Esophagus squamous epithelium (tissue), 5 donors: ENCODE data around the gene PNPO. TPM values are rescaled to one million over a fixed set of nuclear protein-coding genes. Genes with fewer than 3 reads are reported as not detected.

Source experiments
- DNase-seq: peaks from one replicate; lab custom pipeline; 2025; lab: John Stamatoyannopoulos, UW
- H3K27ac ChIP-seq, 4 donors: fragments of 200-600 bp; sonication (generic); one replicate each; pipeline ENCODE4 v1.5.1; 2016 to 2019; ENCODE audit warnings: mild to moderate bottlenecking in 1 of 4
- H3K27me3 ChIP-seq, 4 donors: fragments of 200-600 bp; sonication (generic); 1 replicate in 3 of 4; 2 replicates in 1 of 4; pipeline versions ENCODE4 v1.5.1 to v1.6.0; 2017 to 2021; ENCODE audit warnings: antibody characterized with exemption in 1 of 4
- H3K36me3 ChIP-seq, 3 donors: fragments of 200-600 bp; sonication (generic); one replicate each; pipeline ENCODE4 v1.5.1; 2016 to 2019
- H3K4me1 ChIP-seq, 3 donors: fragments of 200-600 bp; sonication (generic); one replicate each; pipeline ENCODE4 v1.5.1; 2017 to 2019
- H3K4me3 ChIP-seq, 4 donors: fragments of 200-600 bp; sonication (generic); 1 replicate in 3 of 4; 2 replicates in 1 of 4; pipeline ENCODE4 v1.5.1; 2016 to 2019; ENCODE audit warnings: mild to moderate bottlenecking in 2 of 4, moderate library complexity in 1 of 4
- H3K9me3 ChIP-seq, 3 donors: fragments of 200-600 bp; sonication (generic); one replicate each; pipeline ENCODE4 v1.5.1; 2016 to 2019
- CTCF ChIP-seq, 6 experiments: fragments of 450-650 bp in 4 of 6; fragments of 200-600 bp in 2 of 6; sonication (generic) in 2 of 6; IDR thresholded peaks; one replicate each; pipeline ENCODE4 v1.5.1; 2016 to 2019; ENCODE audit warnings: antibody characterized with exemption in 6 of 6, mild to moderate bottlenecking in 4 of 6, moderate library complexity in 4 of 6
- POLR2A ChIP-seq, 4 donors: fragments of 450-650 bp; IDR thresholded peaks; one replicate each; pipeline ENCODE4 v1.6.1; 2017; ENCODE audit warnings: antibody characterized with exemption in 4 of 4, mild to moderate bottlenecking in 4 of 4, moderate library complexity in 3 of 4
- WGBS, 2 donors: methylation state at CpG; one replicate each; pipeline ENCODE4 v1.1.5; 2018; 5-methylcytosine and 5-hydroxymethylcytosine counted together
- intact Hi-C: fragments of 100-400 bp; cut with DNase I; formaldehyde crosslinking; loops from one replicate; pipeline ENCODE4 v1.15.0; 2022
- total RNA-seq, 4 donors: library from RNA; depleted of rRNA; stranded (reverse); fragments of >200 nt; gene quantifications; one replicate each; pipeline ENCODE4 v1.1.0, GENCODE V29; 2016
- donor health status: DM: yes; HTN: yes; CAD: no.

Gene PNPO
- total RNA-seq, 4 donors from 2014 or later = 25.6 to 38.6 (median 34.2) TPM

DNA sequence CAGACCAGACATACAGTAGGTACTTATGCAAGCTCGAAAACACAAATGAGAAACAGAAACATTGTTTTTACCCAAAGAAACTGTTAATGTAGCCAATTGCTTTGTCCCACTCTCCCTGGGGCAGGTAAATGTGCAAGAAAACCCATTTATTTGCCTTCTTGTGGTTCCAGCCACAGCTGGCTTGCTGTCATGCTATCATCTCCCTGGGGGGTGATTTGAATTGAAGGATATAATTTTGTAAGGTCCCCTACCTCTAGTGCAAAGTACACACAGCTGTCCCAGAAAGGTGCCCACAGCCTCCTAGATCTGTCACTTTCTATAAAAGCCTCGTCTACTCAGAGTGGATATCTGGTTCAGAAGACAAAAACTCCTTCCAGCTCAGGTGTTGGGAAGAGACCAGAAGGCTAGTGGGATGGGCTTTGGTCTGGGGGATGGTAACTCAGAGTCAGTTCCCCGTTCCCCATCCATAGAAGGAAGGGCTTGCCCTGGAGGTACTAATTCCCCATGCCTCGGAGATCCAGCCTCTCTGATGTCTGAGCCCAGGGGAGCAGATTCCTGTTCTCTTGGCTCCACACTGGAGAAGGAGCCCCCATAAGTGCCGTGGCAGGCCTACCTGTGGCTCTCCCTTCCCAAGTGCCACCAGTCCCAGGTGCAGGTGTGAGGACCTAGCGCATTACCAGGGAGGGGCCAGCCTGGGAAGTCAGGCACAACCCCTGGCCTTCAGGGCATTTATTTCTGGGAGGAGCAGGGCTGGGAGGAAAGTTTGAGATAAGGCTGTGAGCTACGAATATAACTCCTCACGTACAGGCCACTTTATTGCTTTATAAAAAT, 18.7 kb downstream of the PNPO start:
- no peaks in the 10 kb centered on the region for H3K36me3 ChIP-seq

GRCh38 chr17:47961406-47961805, 20.0 kb downstream of the PNPO start:
- no peak overlapping the region for H3K27ac ChIP-seq
- H3K27me3 ChIP-seq = no peaks in the 10 kb centered on the region
- TF ChIP-seq POLR2A (IDR thresholded peaks at IDR 0.05) = no peak
- no peak for TF ChIP-seq CTCF (IDR thresholded peaks at IDR 0.05)
- intact Hi-C loops = no loop called here
- H3K9me3 ChIP-seq = no peaks in the 10 kb centered on the region
- H3K4me3 ChIP-seq = no peak overlapping the region
- H3K36me3 ChIP-seq = no peaks in the 10 kb centered on the region
- no peak for DNase-seq
- H3K4me1 ChIP-seq = peaks cover 17 to 54% (median 19%) of the 10 kb centered on the region in 3 donors
- 73 to 79% methylated on average over 5 to 6 of the region's 6 CpGs for WGBS, 2 donors

More for the DNA sequence above, 18.7 kb downstream of the PNPO start:
- Histone ChIP-seq H3K27me3 (no peaks in the 10 kb centered on the region), H3K4me3 (no peak overlapping the region), H3K9me3 (no peaks in the 10 kb centered on the region), H3K27ac (no peak overlapping the region), H3K4me1 (peaks cover 13 to 56% (median 15%) of the 10 kb centered on the region in 3 donors)
- no peak for DNase-seq
- WGBS, 2 donors = 53 to 85% methylated on average over 4 to 6 of the region's 8 CpGs
- TF ChIP-seq CTCF (IDR thresholded peaks at IDR 0.05) = no peak
- no peak for TF ChIP-seq POLR2A (IDR thresholded peaks at IDR 0.05)
- intact Hi-C loops = loop anchor here (10.0 kb wide), 1 partner anchor 55 kb away; no protein-coding TSS in a partner anchor

- Histone ChIP-seq H3K4me3 (no peak overlapping the region), H3K9me3 (no peaks in the 10 kb centered on the region), H3K36me3 (no peaks in the 10 kb centered on the region), H3K27me3 (no peaks in the 10 kb centered on the region), H3K4me1 (peaks cover 15 to 54% (median 15%) of the 10 kb centered on the region in 3 donors), H3K27ac (no peak overlapping the region)
- 64 to 89% methylated on average over 2 to 3 of the region's 3 CpGs for WGBS, 2 donors
- DNase-seq = no peak
- no peak for TF ChIP-seq CTCF (IDR thresholded peaks at IDR 0.05)
- no peak for TF ChIP-seq POLR2A (IDR thresholded peaks at IDR 0.05)
- intact Hi-C loops = no loop called here
These were observed 21.5 kb downstream of the PNPO start for GRCh38 chr17:47962901-47963300.

- Histone ChIP-seq H3K27me3 (no peaks in the 10 kb centered on the region), H3K4me3 (no peak overlapping the region), H3K4me1 (peaks cover 10 to 43% (median 14%) of the 10 kb centered on the region in 3 donors), H3K9me3 (no peaks in the 10 kb centered on the region), H3K36me3 (no peaks in the 10 kb centered on the region), H3K27ac (no peak overlapping the region)
- 92 to 94% methylated on average over 5 of the region's 5 CpGs for WGBS, 2 donors
- TF ChIP-seq CTCF (IDR thresholded peaks at IDR 0.05) = no peak
- no peak for TF ChIP-seq POLR2A (IDR thresholded peaks at IDR 0.05)
- DNase-seq = no peak
- intact Hi-C loops = no loop called here
These were observed 23.5 kb downstream of the PNPO start for GRCh38 chr17:47964856-47965255.

DNA sequence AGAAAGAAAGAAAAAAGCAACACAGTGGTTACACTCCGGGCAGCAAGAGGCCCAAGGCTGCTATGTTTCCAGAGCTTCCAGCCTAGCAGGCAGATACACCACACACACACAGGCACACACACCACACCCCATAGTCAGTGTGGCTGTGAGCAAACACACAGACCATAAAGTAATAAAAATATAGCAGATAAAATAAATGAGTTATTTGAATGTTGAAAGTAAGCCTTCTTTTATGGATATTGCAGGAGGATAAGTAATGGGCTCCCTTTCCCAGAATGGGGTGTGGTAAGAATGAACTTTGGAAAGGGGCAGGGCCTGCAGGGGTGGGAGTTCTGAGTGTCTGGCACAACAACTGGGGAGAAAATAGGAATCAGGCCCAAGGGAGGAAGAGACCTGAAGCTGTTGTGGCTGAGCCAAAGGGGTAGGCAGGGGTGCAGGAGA, 24.7 kb downstream of the PNPO start:
- TF ChIP-seq CTCF (IDR thresholded peaks at IDR 0.05) = no peak
- TF ChIP-seq POLR2A (IDR thresholded peaks at IDR 0.05) = no peak
- Histone ChIP-seq H3K36me3 (no peaks in the 10 kb centered on the region), H3K4me1 (peaks cover 10 to 43% (median 17%) of the 10 kb centered on the region in 3 donors), H3K27ac (peak overlapping the region in 3 of 4 donors; percentile 30 to 67 (median 38)), H3K27me3 (no peaks in the 10 kb centered on the region), H3K4me3 (no peak overlapping the region), H3K9me3 (no peaks in the 10 kb centered on the region)
- WGBS, 2 donors = 27 to 60% methylated on average over 1 of the region's 1 CpG
- intact Hi-C loops = no loop called here
- no peak for DNase-seq
